H9 (cell line): ENCODE data around the gene MRPL55. TPM values are rescaled to one million over a fixed set of nuclear protein-coding genes. Genes with fewer than 3 reads are reported as not detected.

Experiments
- DNase-seq: peaks from one replicate; pipeline ENCODE4 v3.0.0-alpha.2; 2017
- H2AFZ ChIP-seq: one replicate; pipeline ENCODE4 v1.6.1; 2013; ENCODE audit warnings: mild to moderate bottlenecking, low read length, control low read depth, moderate library complexity
- H2AK5ac ChIP-seq: 2 replicates; pipeline ENCODE4 v1.6.1; 2013; ENCODE audit warnings: low read length, control low read depth, mixed read lengths; ENCODE audit not compliant: insufficient read length
- H2BK120ac ChIP-seq: one replicate; pipeline ENCODE4 v1.6.1; 2013; ENCODE audit warnings: low read depth, mild to moderate bottlenecking, low read length, control low read depth, inconsistent platforms; ENCODE audit not compliant: poor library complexity, severe bottlenecking
- H2BK12ac ChIP-seq: 2 replicates; pipeline ENCODE4 v1.6.1; 2013; ENCODE audit warnings: low read length, control low read depth, mixed read lengths, low read depth; ENCODE audit not compliant: insufficient read length
- H2BK15ac ChIP-seq: 2 replicates; pipeline ENCODE4 v1.6.1; 2013; ENCODE audit warnings: low read depth, low read length, control low read depth
- H2BK20ac ChIP-seq: one replicate; pipeline ENCODE4 v1.6.1; 2013; ENCODE audit warnings: low read depth, mild to moderate bottlenecking, low read length, control low read depth, inconsistent platforms; ENCODE audit not compliant: poor library complexity, severe bottlenecking
- H2BK5ac ChIP-seq: 2 replicates; pipeline ENCODE4 v1.6.1; 2013; ENCODE audit warnings: low read length, control low read depth, mixed read lengths; ENCODE audit not compliant: insufficient read length
- H3K14ac ChIP-seq: 2 replicates; pipeline ENCODE4 v1.6.1; 2013; ENCODE audit warnings: low read length, control low read depth; ENCODE audit not compliant: insufficient read depth
- H3K18ac ChIP-seq: 2 replicates; pipeline ENCODE4 v1.6.1; 2013; ENCODE audit warnings: low read depth, mild to moderate bottlenecking, mixed read lengths, low read length, control low read depth; ENCODE audit not compliant: insufficient read length
- H3K23ac ChIP-seq: 2 replicates; pipeline ENCODE4 v1.6.1; 2013; ENCODE audit warnings: low read length, control low read depth, mixed read lengths, low read depth; ENCODE audit not compliant: insufficient read length
- H3K23me2 ChIP-seq: 2 replicates; pipeline ENCODE4 v1.6.1; 2013; ENCODE audit warnings: low read depth, mild to moderate bottlenecking, mixed read lengths, low read length, control low read depth; ENCODE audit not compliant: insufficient read length, poor library complexity, severe bottlenecking
- H3K27ac ChIP-seq: 2 replicates; pipeline ENCODE4 v1.5.1; 2013; ENCODE audit warnings: low read length, control low read depth, mixed read lengths, low read depth; ENCODE audit not compliant: insufficient read length
- H3K27me3 ChIP-seq: 2 replicates; pipeline ENCODE4 v1.6.1; 2013; ENCODE audit warnings: low read length, control low read depth, inconsistent platforms; ENCODE audit not compliant: insufficient read depth
- H3K4ac ChIP-seq: 2 replicates; pipeline ENCODE4 v1.6.1; 2013; ENCODE audit warnings: low read depth, mild to moderate bottlenecking, control low read depth, inconsistent platforms, low read length, moderate library complexity
- H3K4me1 ChIP-seq: 2 replicates; pipeline ENCODE4 v1.6.1; 2013; ENCODE audit warnings: low read length, control low read depth, inconsistent platforms; ENCODE audit not compliant: insufficient read depth
- H3K4me2 ChIP-seq: 2 replicates; pipeline ENCODE4 v1.6.1; 2013; ENCODE audit warnings: low read length, control low read depth, mixed read lengths; ENCODE audit not compliant: insufficient read length, insufficient read depth
- H3K56ac ChIP-seq: 2 replicates; pipeline ENCODE4 v1.6.1; 2013; ENCODE audit warnings: low read depth, mild to moderate bottlenecking, mixed read lengths, low read length, control low read depth; ENCODE audit not compliant: insufficient read length
- H3K79me1 ChIP-seq: 2 replicates; pipeline ENCODE4 v1.6.1; 2013; ENCODE audit warnings: low read depth, mild to moderate bottlenecking, moderate library complexity, low read length, control low read depth, inconsistent platforms; ENCODE audit not compliant: insufficient read depth, poor library complexity, severe bottlenecking
- H3K79me2 ChIP-seq: 2 replicates; pipeline ENCODE4 v1.6.1; 2013; ENCODE audit warnings: low read length, control low read depth, inconsistent platforms; ENCODE audit not compliant: insufficient read depth
- H3K9ac ChIP-seq: 2 replicates; pipeline ENCODE4 v1.6.1; 2013; ENCODE audit warnings: low read length, control low read depth, mixed read lengths; ENCODE audit not compliant: insufficient read length; ENCODE audit errors: extremely low read depth
- H3K9me3 ChIP-seq: one replicate; pipeline ENCODE4 v1.6.1; 2013; ENCODE audit warnings: low read depth, low read length, inconsistent platforms; ENCODE audit not compliant: control insufficient read depth
- H3T11ph ChIP-seq: one replicate; pipeline ENCODE4 v1.6.1; 2013; ENCODE audit warnings: mild to moderate bottlenecking, low read length, control low read depth, inconsistent platforms
- H4K20me1 ChIP-seq: one replicate; pipeline ENCODE4 v1.6.1; 2013; ENCODE audit not compliant: control insufficient read depth, insufficient read length, insufficient read depth
- H4K5ac ChIP-seq: 2 replicates; pipeline ENCODE4 v1.6.1; 2013; ENCODE audit warnings: low read depth, mild to moderate bottlenecking, mixed read lengths, low read length, control low read depth; ENCODE audit not compliant: insufficient read length
- H4K8ac ChIP-seq: replicated peaks from 2 replicates; pipeline ENCODE4 v1.6.1; 2013; ENCODE audit warnings: low read length, control low read depth, mixed read lengths, low read depth; ENCODE audit not compliant: insufficient read length
- H4K91ac ChIP-seq: 2 replicates; pipeline ENCODE4 v1.6.1; 2013; ENCODE audit warnings: low read depth, mild to moderate bottlenecking, moderate library complexity, mixed read lengths, low read length, control low read depth; ENCODE audit not compliant: insufficient read length
- H3K27ac Mint-ChIP-seq, 3 experiments: 2 replicates in 2 of 3; 3 replicates in 1 of 3; pipeline ENCODE4 v1.8.0; 2020 to 2021; ENCODE audit warnings: mixed read lengths in 3 of 3, mild to moderate bottlenecking in 1 of 3, moderate library complexity in 1 of 3
- H3K27me3 Mint-ChIP-seq: 2 replicates; pipeline ENCODE4 v1.8.0; 2021; ENCODE audit warnings: low read depth, mild to moderate bottlenecking, moderate library complexity, mixed read lengths
- H3K36me3 Mint-ChIP-seq, 3 experiments: 2 replicates in 2 of 3; 3 replicates in 1 of 3; pipeline ENCODE4 v1.8.0; 2020 to 2021; ENCODE audit warnings: low read depth in 3 of 3, mixed read lengths in 3 of 3; ENCODE audit not compliant: insufficient read depth in 1 of 3
- H3K4me1 Mint-ChIP-seq, 2 experiments: 2 replicates each; pipeline ENCODE4 v1.8.0; 2020; ENCODE audit warnings: mixed read lengths in 2 of 2
- H3K4me3 Mint-ChIP-seq, 2 experiments: 2 replicates in 1 of 2; 3 replicates in 1 of 2; pipeline ENCODE4 v1.8.0; 2020 to 2021; ENCODE audit warnings: mild to moderate bottlenecking in 2 of 2, mixed read lengths in 2 of 2, moderate library complexity in 1 of 2
- H3K9me3 Mint-ChIP-seq, 2 experiments: 2 replicates in 1 of 2; 3 replicates in 1 of 2; pipeline ENCODE4 v1.8.0; 2020; ENCODE audit warnings: mild to moderate bottlenecking in 2 of 2, mixed read lengths in 2 of 2, moderate library complexity in 1 of 2
- CTCF ChIP-seq: fragments of 200-600 bp; sonication (generic); conservative IDR thresholded peaks from 3 replicates; pipeline ENCODE4 v1.8.0; 2021; ENCODE audit warnings: antibody characterized with exemption, mild to moderate bottlenecking
- WGBS: extraction: QIAGEN DNeasy Blood & Tissue Kit; methylation state at CpG from one replicate; pipeline ENCODE4 v1.1.7; 2013; ENCODE audit warnings: missing lambda C conversion rate, low lambda C conversion rate, mixed read lengths; ENCODE audit not compliant: insufficient read length; ENCODE audit errors: extremely low coverage; 5-methylcytosine and 5-hydroxymethylcytosine counted together
- total RNA-seq: library from RNA; stranded (reverse); gene quantifications from 2 replicates; pipeline ENCODE4 v1.2.1, GENCODE V29; 2021

Gene MRPL55
- total RNA-seq, 1 experiment from 2014 or later, result 62.3 TPM

GRCh38 chr1:228082214-228082917 is 26.7 kb downstream of the MRPL55 start, which contains the start of gene ARF1:
Gene ARF1, plus strand, starts transcription at chr1:228082708. Its CDS starts 14,407 bp downstream, at chr1:228097115.
- peak; percentile 94 for DNase-seq
- Histone ChIP-seq H2AFZ (no peak within 1 kb of the TSS), H3T11ph (no peak within 1 kb of the TSS), H3K18ac (peak within 1 kb of the TSS; percentile 55), H2BK5ac (no peak within 1 kb of the TSS), H2BK12ac (no peak within 1 kb of the TSS), H4K8ac (no peak within 1 kb of the TSS), H3K79me1 (peaks cover 14% of the 10 kb centered on the region), H4K91ac (peak within 1 kb of the TSS; percentile 97), H3K79me2 (peaks cover 41% of the 10 kb centered on the region), H2BK120ac (peak within 1 kb of the TSS; percentile 28), H3K23ac (no peak within 1 kb of the TSS), H3K4ac (peak within 1 kb of the TSS; percentile 63), H3K9ac (peak within 1 kb of the TSS; percentile 95), H3K4me1 (peaks cover 6% of the 10 kb centered on the region), H2AK5ac (no peak within 1 kb of the TSS), H4K20me1 (no peaks in the 10 kb centered on the region), H3K23me2 (peaks cover 10% of the 10 kb centered on the region), H3K27me3 (peaks cover 7% of the 10 kb centered on the region; the same call in 1 of the 2 replicates), H2BK15ac (no peak within 1 kb of the TSS), H3K27ac (no peak within 1 kb of the TSS), H3K9me3 (no peaks in the 10 kb centered on the region), H3K14ac (peak within 1 kb of the TSS; percentile 97), H3K56ac (no peak within 1 kb of the TSS), H3K4me2 (peak within 1 kb of the TSS; percentile 90), H2BK20ac (no peak within 1 kb of the TSS), H4K5ac (no peak within 1 kb of the TSS)
- Mint-ChIP-seq H3K4me3 (peak within 1 kb of the TSS; percentile 97 to 99), H3K27me3 (peaks cover 36% of the 10 kb centered on the region), H3K4me1 (peaks cover 43 to 51% of the 10 kb centered on the region in 2 experiments), H3K9me3 (0 out of 5 replicates have a peak, but pooled peaks cover 0 to 3% of the 10 kb centered on the region in 2 experiments), H3K36me3 (peaks cover 5 to 19% (median 10%) of the 10 kb centered on the region in 3 experiments), H3K27ac (peak within 1 kb of the TSS; percentile 87 to 99 (median 98))
- no CpG with 5 or more reads among the region's 87 CpGs for WGBS
- 0 out of 3 replicates have a peak, but pooled peaks have one; percentile 13 for TF ChIP-seq CTCF
